Ishikawa (cell line): ENCODE data around the gene UBE2H.

ENCODE experiments used
- EGR1 ChIP-seq: IDR thresholded peaks from 2 replicates; pipeline ENCODE4 v1.6.1; 2012
- EP300 ChIP-seq: IDR thresholded peaks from 2 replicates; pipeline ENCODE4 v1.6.1; 2012; ENCODE audit warnings: borderline replicate concordance
- RAD21 ChIP-seq: IDR thresholded peaks from 2 replicates; pipeline ENCODE4 v1.6.1; 2012; ENCODE audit warnings: low read depth
- TAF1 ChIP-seq: IDR thresholded peaks from 2 replicates; pipeline ENCODE4 v1.6.1; 2012; ENCODE audit warnings: low read depth, mild to moderate bottlenecking

GRCh38 chr7:129799350-129799955, 153.3 kb downstream of the UBE2H start:
- TF ChIP-seq EP300 = no peak
- no peak for TF ChIP-seq TAF1
- no peak for TF ChIP-seq EGR1
- no peak for TF ChIP-seq RAD21
